HepG2 (cell line): Measurements from ENCODE around the gene LARP1. TPM values are rescaled to one million over a fixed set of nuclear protein-coding genes. Genes with fewer than 3 reads are reported as not detected.
A peak's percentile ranks its signal among the peaks of the same experiment; 100 is the strongest.

Source experiments
- CBFB ChIP-seq: sonication (generic); formaldehyde crosslinking; IDR thresholded peaks from 2 replicates; pipeline ENCODE4 v1.4.0; 2020; ENCODE audit warnings: missing genetic modification reagents
- FOXJ3 ChIP-seq: sonication (generic); formaldehyde crosslinking; IDR thresholded peaks from 2 replicates; pipeline ENCODE4 v1.4.0; 2020; ENCODE audit warnings: missing genetic modification reagents, mild to moderate bottlenecking, borderline replicate concordance
- FOXK1 ChIP-seq: sonication (generic); formaldehyde crosslinking; IDR thresholded peaks from 2 replicates; pipeline ENCODE4 v1.4.0; 2020; ENCODE audit warnings: low read depth, missing genetic modification reagents, borderline replicate concordance
- FOXP1 ChIP-seq, 2 experiments: fragments of 450-650 bp in 1 of 2; IDR thresholded peaks; 2 replicates each; pipeline ENCODE4 v1.6.1; 2017 to 2018; ENCODE audit warnings: antibody characterized with exemption in 1 of 2
- KDM1A ChIP-seq: IDR thresholded peaks from 2 replicates; pipeline ENCODE4 v1.6.1; 2016; ENCODE audit warnings: missing compliant biosample characterization
- NFE2L2 ChIP-seq: fragments of 150-350 bp; IDR thresholded peaks from 2 replicates; pipeline ENCODE4 v1.6.1; 2014; ENCODE audit warnings: low read length
- ONECUT2 ChIP-seq: sonication (generic); formaldehyde crosslinking; IDR thresholded peaks from 2 replicates; pipeline ENCODE4 v1.4.0; 2020; ENCODE audit warnings: missing genetic modification reagents
- RBFOX2 ChIP-seq: fragments of 200-400 bp; formaldehyde crosslinking; IDR thresholded peaks from 2 replicates; pipeline ENCODE4 v1.6.1; 2017; ENCODE audit warnings: low read depth, mild to moderate bottlenecking, low read length
- SP1 ChIP-seq, 2 experiments: fragments of 450-650 bp in 1 of 2; sonication (generic) in 1 of 2; formaldehyde crosslinking in 1 of 2; IDR thresholded peaks; 2 replicates each; pipeline versions ENCODE4 v1.4.0 to v1.6.1; 2016 to 2020; ENCODE audit warnings: missing genetic modification reagents in 1 of 2
- TEAD3 ChIP-seq: optimal IDR thresholded peaks from 2 replicates; pipeline ENCODE3; 2016; ENCODE audit warnings: borderline replicate concordance
- THAP11 ChIP-seq: IDR thresholded peaks from 2 replicates; pipeline ENCODE4 v1.6.1; 2016; ENCODE audit warnings: missing biosample characterization, missing genetic modification reagents
- ZBTB7B ChIP-seq: sonication (generic); formaldehyde crosslinking; IDR thresholded peaks from 2 replicates; pipeline ENCODE4 v1.4.0; 2020; ENCODE audit warnings: missing genetic modification reagents
- ZBTB8A ChIP-seq: sonication (generic); formaldehyde crosslinking; IDR thresholded peaks from 2 replicates; pipeline ENCODE4 v1.4.0; 2020; ENCODE audit warnings: mild to moderate bottlenecking, low read depth, missing genetic modification reagents, borderline replicate concordance
- ZC3H4 ChIP-seq: sonication (generic); formaldehyde crosslinking; IDR thresholded peaks from 2 replicates; pipeline ENCODE4 v1.4.0; 2020; ENCODE audit warnings: missing genetic modification reagents, borderline replicate concordance
- ZKSCAN5 ChIP-seq: sonication (generic); formaldehyde crosslinking; IDR thresholded peaks from 2 replicates; pipeline ENCODE4 v1.5.1; 2020; ENCODE audit warnings: mild to moderate bottlenecking, missing genetic modification reagents
- ZNF430 ChIP-seq: sonication (generic); formaldehyde crosslinking; IDR thresholded peaks from 2 replicates; pipeline ENCODE4 v1.9.0; 2021; ENCODE audit warnings: mild to moderate bottlenecking, missing genetic modification reagents
- ZNF569 ChIP-seq: sonication (generic); formaldehyde crosslinking; IDR thresholded peaks from 2 replicates; pipeline ENCODE4 v1.5.0; 2020; ENCODE audit warnings: mild to moderate bottlenecking, missing genetic modification reagents, moderate library complexity, borderline replicate concordance
- ZNF652 ChIP-seq: IDR thresholded peaks from 2 replicates; pipeline ENCODE4 v1.6.1; 2016; ENCODE audit warnings: low read depth, borderline replicate concordance
- polyA plus RNA-seq, 8 experiments: library from polyadenylated mRNA; depleted of rRNA in 3 of 8; stranded (reverse) in 7 of 8; unstranded in 1 of 8; fragments of >200 nt; fragmentation: Illumina TruSeq in 4 of 8; extraction: Trizol in 4 of 8; gene quantifications; 2 replicates each; pipeline versions ENCODE4 v1.2.1 to v1.2.3, GENCODE V29; 2011 to 2016; ENCODE audit warnings: low read depth in 4 of 8, missing spikeins in 1 of 8, mixed read lengths in 1 of 8; ENCODE audit not compliant: insufficient read depth in 1 of 8
- total RNA-seq, 5 experiments: library from RNA; depleted of rRNA; stranded (reverse); fragments of >200 nt; fragmentation: Illumina TruSeq; extraction: Trizol; gene quantifications; 2 replicates each; pipeline ENCODE4 v1.2.3, GENCODE V29; 2016; ENCODE audit warnings: low read depth in 1 of 5
- TF ChIP-seq, protein P1 (sequence below): IDR thresholded peaks from 2 replicates; pipeline ENCODE4 v1.6.1; 2016; ENCODE audit warnings: low read depth, control low read depth
- TF ChIP-seq, protein P2 (sequence below): sonication (generic); formaldehyde crosslinking; IDR thresholded peaks from 2 replicates; pipeline ENCODE4 v1.8.0; 2022; ENCODE audit warnings: mild to moderate bottlenecking, missing genetic modification reagents, moderate library complexity
- TF ChIP-seq, protein P3 (sequence below): sonication (generic); formaldehyde crosslinking; conservative IDR thresholded peaks from 2 replicates; pipeline ENCODE4 v1.8.0; 2022; ENCODE audit warnings: low read depth, missing genetic modification reagents
- TF ChIP-seq, protein P4 (sequence below): sonication (generic); formaldehyde crosslinking; IDR thresholded peaks from 2 replicates; pipeline ENCODE4 v1.4.0; 2020; ENCODE audit warnings: missing genetic modification reagents

Gene LARP1
- total and polyA plus RNA-seq, 2 of the 13 experiments (the other 11 are each of a cell fraction or from before 2014, with no cell fraction given): 45.2 to 61.4 TPM

DNA sequence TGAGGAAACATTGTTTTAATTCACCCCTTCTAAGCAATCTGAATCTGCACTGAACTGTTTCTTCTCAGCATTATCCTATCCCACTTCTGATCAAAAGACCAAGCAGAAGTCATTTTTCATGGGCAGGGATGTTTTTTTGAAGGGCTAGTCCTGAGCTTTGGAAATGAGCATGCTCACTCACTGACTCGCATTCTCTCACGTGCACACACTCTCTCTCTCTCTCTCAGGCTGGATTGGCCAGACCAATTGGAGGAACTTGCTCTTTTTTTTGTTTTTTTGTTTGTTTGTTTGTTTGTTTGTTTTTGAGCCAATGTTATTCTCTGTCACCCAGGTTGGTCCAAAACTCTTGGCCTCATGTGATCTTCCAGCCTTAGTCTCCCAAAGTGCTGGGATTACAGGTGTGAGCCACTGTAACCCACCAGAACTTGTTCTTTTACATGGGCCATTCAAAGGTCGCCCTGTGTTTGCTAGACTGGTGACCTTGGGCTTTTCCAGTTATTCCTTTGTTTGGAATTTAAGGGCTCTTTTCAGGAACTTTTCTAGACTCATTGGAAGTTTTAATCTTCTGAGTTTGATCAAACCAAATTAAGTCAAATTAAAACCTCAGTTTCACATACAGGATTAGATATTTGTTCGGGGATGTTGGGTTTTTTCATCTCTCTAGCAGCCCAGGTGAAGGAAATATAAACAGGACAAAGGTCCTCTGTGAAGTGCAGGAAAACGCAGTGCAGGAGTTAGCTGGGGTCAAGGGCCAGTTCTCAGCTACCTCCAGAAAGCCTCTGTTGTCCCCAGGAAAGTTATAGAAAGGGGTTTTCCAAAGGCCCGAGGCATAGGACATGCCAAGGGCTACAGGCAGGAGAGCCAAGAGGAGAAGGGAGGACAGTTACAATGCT is 82.1 kb downstream of the LARP1 start (continued):
- TF ChIP-seq TEAD3 (CRISPR knock-in tag) (peak; percentile 29), ZC3H4 (CRISPR knock-in tag) (no peak), ZKSCAN5 (CRISPR knock-in tag) (no peak), CBFB (CRISPR knock-in tag) (no peak), FOXJ3 (CRISPR knock-in tag) (0 out of 2 replicates have a peak, but pooled peaks have one; percentile 67), ZNF430 (CRISPR knock-in tag) (0 out of 2 replicates have a peak, but pooled peaks have one; percentile 42), ONECUT2 (CRISPR knock-in tag) (no peak), ZBTB8A (no peak), ZNF652 (no peak; the same call in 1 of the 2 replicates), THAP11 (CRISPR knock-in tag) (no peak), RBFOX2 (no peak), ZNF569 (0 out of 2 replicates have a peak, but pooled peaks have one; percentile 28), SP1 (IDR thresholded peaks at IDR 0.05) (no peak), SP1 (CRISPR knock-in tag; IDR thresholded peaks at IDR 0.05) (no peak), NFE2L2 (no peak), KDM1A (CRISPR knock-in tag) (no peak), FOXP1 (IDR thresholded peaks at IDR 0.05) (peak; percentile 64), FOXP1 (CRISPR knock-in tag; IDR thresholded peaks at IDR 0.05) (peak; percentile 78), ZBTB7B (CRISPR knock-in tag) (peak; percentile 67; the same call in 1 of the 2 replicates), FOXK1 (CRISPR knock-in tag) (no peak)
- TF ChIP-seq, protein P1, sequence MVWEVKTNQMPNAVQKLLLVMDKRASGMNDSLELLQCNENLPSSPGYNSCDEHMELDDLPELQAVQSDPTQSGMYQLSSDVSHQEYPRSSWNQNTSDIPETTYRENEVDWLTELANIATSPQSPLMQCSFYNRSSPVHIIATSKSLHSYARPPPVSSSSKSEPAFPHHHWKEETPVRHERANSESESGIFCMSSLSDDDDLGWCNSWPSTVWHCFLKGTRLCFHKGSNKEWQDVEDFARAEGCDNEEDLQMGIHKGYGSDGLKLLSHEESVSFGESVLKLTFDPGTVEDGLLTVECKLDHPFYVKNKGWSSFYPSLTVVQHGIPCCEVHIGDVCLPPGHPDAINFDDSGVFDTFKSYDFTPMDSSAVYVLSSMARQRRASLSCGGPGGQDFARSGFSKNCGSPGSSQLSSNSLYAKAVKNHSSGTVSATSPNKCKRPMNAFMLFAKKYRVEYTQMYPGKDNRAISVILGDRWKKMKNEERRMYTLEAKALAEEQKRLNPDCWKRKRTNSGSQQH (CRISPR knock-in tag): no peak
- TF ChIP-seq, protein P2, sequence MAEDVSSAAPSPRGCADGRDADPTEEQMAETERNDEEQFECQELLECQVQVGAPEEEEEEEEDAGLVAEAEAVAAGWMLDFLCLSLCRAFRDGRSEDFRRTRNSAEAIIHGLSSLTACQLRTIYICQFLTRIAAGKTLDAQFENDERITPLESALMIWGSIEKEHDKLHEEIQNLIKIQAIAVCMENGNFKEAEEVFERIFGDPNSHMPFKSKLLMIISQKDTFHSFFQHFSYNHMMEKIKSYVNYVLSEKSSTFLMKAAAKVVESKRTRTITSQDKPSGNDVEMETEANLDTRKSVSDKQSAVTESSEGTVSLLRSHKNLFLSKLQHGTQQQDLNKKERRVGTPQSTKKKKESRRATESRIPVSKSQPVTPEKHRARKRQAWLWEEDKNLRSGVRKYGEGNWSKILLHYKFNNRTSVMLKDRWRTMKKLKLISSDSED (CRISPR knock-in tag): no peak
- TF ChIP-seq, protein P3, sequence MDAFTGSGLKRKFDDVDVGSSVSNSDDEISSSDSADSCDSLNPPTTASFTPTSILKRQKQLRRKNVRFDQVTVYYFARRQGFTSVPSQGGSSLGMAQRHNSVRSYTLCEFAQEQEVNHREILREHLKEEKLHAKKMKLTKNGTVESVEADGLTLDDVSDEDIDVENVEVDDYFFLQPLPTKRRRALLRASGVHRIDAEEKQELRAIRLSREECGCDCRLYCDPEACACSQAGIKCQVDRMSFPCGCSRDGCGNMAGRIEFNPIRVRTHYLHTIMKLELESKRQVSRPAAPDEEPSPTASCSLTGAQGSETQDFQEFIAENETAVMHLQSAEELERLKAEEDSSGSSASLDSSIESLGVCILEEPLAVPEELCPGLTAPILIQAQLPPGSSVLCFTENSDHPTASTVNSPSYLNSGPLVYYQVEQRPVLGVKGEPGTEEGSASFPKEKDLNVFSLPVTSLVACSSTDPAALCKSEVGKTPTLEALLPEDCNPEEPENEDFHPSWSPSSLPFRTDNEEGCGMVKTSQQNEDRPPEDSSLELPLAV (CRISPR knock-in tag): no peak
- TF ChIP-seq, protein P4, sequence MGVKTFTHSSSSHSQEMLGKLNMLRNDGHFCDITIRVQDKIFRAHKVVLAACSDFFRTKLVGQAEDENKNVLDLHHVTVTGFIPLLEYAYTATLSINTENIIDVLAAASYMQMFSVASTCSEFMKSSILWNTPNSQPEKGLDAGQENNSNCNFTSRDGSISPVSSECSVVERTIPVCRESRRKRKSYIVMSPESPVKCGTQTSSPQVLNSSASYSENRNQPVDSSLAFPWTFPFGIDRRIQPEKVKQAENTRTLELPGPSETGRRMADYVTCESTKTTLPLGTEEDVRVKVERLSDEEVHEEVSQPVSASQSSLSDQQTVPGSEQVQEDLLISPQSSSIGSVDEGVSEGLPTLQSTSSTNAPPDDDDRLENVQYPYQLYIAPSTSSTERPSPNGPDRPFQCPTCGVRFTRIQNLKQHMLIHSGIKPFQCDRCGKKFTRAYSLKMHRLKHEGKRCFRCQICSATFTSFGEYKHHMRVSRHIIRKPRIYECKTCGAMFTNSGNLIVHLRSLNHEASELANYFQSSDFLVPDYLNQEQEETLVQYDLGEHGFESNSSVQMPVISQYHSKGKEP (CRISPR knock-in tag): no peak
